ENCODE measurements around the gene MCCD1.
"Not testable (repeated sequence)": the region's sequence is repeated elsewhere in the genome, so short reads cannot be mapped to it uniquely, and the experiment has no call there.

MCCD1 gene

GRCh38 chr6:31546958-31547726 is 18.4 kb downstream of the MCCD1 start, which contains the start of gene NFKBIL1:
TSS of gene NFKBIL1 (plus strand) at chr6:31547608. CDS start at chr6:31547695, 87 bp downstream.
- H3K27ac ChIP-seq (ENCODE audit: low read length): peak within 1 kb of the TSS; percentile 70
- no peaks in the 10 kb centered on the region for H3K9me3 ChIP-seq (ENCODE audit: control insufficient read depth, low read depth, low read length)
- H3K36me3 ChIP-seq (ENCODE audit: control insufficient read depth, low read depth, low read length): peaks cover 18% of the 10 kb centered on the region
- H3K4me3 ChIP-seq (ENCODE audit: low read length): peak within 1 kb of the TSS; percentile 87
- H3K27me3 ChIP-seq (ENCODE audit: control insufficient read depth, insufficient read depth, low read length): no peaks in the 10 kb centered on the region
- H3K4me1 ChIP-seq (ENCODE audit: control insufficient read depth, low read depth, low read length): peaks cover 8% of the 10 kb centered on the region
- peak within 1 kb of the TSS; percentile 79 for H3K9ac ChIP-seq (ENCODE audit: low read length)

- H3K27ac ChIP-seq (ENCODE audit: low read length): peak overlapping the region; percentile 37
- peaks cover 18% of the 10 kb centered on the region for H3K36me3 ChIP-seq (ENCODE audit: control insufficient read depth, low read depth, low read length)
- peak overlapping the region; percentile 87 for H3K4me3 ChIP-seq (ENCODE audit: low read length)
Measured at GRCh38 chr6:31547727-31548543, 19.2 kb downstream of the MCCD1 start.

GRCh38 chr6:31548544-31548873 is 19.7 kb downstream of the MCCD1 start:
- no peak overlapping the region for H3K27ac ChIP-seq (ENCODE audit: low read length)
- no peak overlapping the region for H3K9ac ChIP-seq (ENCODE audit: low read length)
- peaks cover 18% of the 10 kb centered on the region for H3K36me3 ChIP-seq (ENCODE audit: control insufficient read depth, low read depth, low read length)
- peaks cover 5% of the 10 kb centered on the region for H3K4me1 ChIP-seq (ENCODE audit: control insufficient read depth, low read depth, low read length)
- H3K27me3 ChIP-seq (ENCODE audit: control insufficient read depth, insufficient read depth, low read length): no peaks in the 10 kb centered on the region
- no peaks in the 10 kb centered on the region for H3K9me3 ChIP-seq (ENCODE audit: control insufficient read depth, low read depth, low read length)
- H3K4me3 ChIP-seq (ENCODE audit: low read length): no peak overlapping the region

More at GRCh38 chr6:31547727-31548543, 19.2 kb downstream of the MCCD1 start:
- Histone ChIP-seq H3K4me1 (ENCODE audit: control insufficient read depth, low read depth, low read length) (peaks cover 8% of the 10 kb centered on the region), H3K9ac (ENCODE audit: low read length) (peak overlapping the region; percentile 63), H3K9me3 (ENCODE audit: control insufficient read depth, low read depth, low read length) (no peaks in the 10 kb centered on the region), H3K27me3 (ENCODE audit: control insufficient read depth, insufficient read depth, low read length) (no peaks in the 10 kb centered on the region)

GRCh38 chr6:31551371-31551770 is 22.6 kb downstream of the MCCD1 start:
- peaks cover 25% of the 10 kb centered on the region for H3K36me3 ChIP-seq (ENCODE audit: control insufficient read depth, low read depth, low read length)
- H3K27ac ChIP-seq (ENCODE audit: low read length); H3K9ac ChIP-seq (ENCODE audit: low read length); H3K4me3 ChIP-seq (ENCODE audit: low read length); H3K27me3 ChIP-seq (ENCODE audit: control insufficient read depth, insufficient read depth, low read length); H3K9me3 ChIP-seq (ENCODE audit: control insufficient read depth, low read depth, low read length); H3K4me1 ChIP-seq (ENCODE audit: control insufficient read depth, low read depth, low read length): not testable (repeated sequence)

GRCh38 chr6:31556307-31556706 is 27.5 kb downstream of the MCCD1 start:
- peaks cover 7% of the 10 kb centered on the region for H3K36me3 ChIP-seq (ENCODE audit: control insufficient read depth, low read depth, low read length)

GRCh38 chr6:31557443-31558317 is 28.9 kb downstream of the MCCD1 start:
- Histone ChIP-seq H3K9ac (ENCODE audit: low read length) (no peak overlapping the region), H3K27me3 (ENCODE audit: control insufficient read depth, insufficient read depth, low read length) (no peaks in the 10 kb centered on the region), H3K9me3 (ENCODE audit: control insufficient read depth, low read depth, low read length) (no peaks in the 10 kb centered on the region), H3K4me3 (ENCODE audit: low read length) (no peak overlapping the region), H3K4me1 (ENCODE audit: control insufficient read depth, low read depth, low read length) (no peaks in the 10 kb centered on the region), H3K36me3 (ENCODE audit: control insufficient read depth, low read depth, low read length) (peaks cover 7% of the 10 kb centered on the region), H3K27ac (ENCODE audit: low read length) (no peak overlapping the region)

More at GRCh38 chr6:31556307-31556706, 27.5 kb downstream of the MCCD1 start:
- H3K27ac ChIP-seq (ENCODE audit: low read length): no peak overlapping the region
- H3K27me3 ChIP-seq (ENCODE audit: control insufficient read depth, insufficient read depth, low read length): no peaks in the 10 kb centered on the region
- no peak overlapping the region for H3K9ac ChIP-seq (ENCODE audit: low read length)
- H3K4me3 ChIP-seq (ENCODE audit: low read length): no peak overlapping the region
- no peaks in the 10 kb centered on the region for H3K9me3 ChIP-seq (ENCODE audit: control insufficient read depth, low read depth, low read length)
- H3K4me1 ChIP-seq (ENCODE audit: control insufficient read depth, low read depth, low read length): no peaks in the 10 kb centered on the region

GRCh38 chr6:31558318-31558625 is 29.5 kb downstream of the MCCD1 start:
- no peak overlapping the region for H3K27ac ChIP-seq (ENCODE audit: low read length)
- H3K9me3 ChIP-seq (ENCODE audit: control insufficient read depth, low read depth, low read length): no peaks in the 10 kb centered on the region
- no peak overlapping the region for H3K4me3 ChIP-seq (ENCODE audit: low read length)
- H3K4me1 ChIP-seq (ENCODE audit: control insufficient read depth, low read depth, low read length): no peaks in the 10 kb centered on the region
- peaks cover 7% of the 10 kb centered on the region for H3K36me3 ChIP-seq (ENCODE audit: control insufficient read depth, low read depth, low read length)
- no peaks in the 10 kb centered on the region for H3K27me3 ChIP-seq (ENCODE audit: control insufficient read depth, insufficient read depth, low read length)
- no peak overlapping the region for H3K9ac ChIP-seq (ENCODE audit: low read length)

GRCh38 chr6:31558631-31559500 is 30.1 kb downstream of the MCCD1 start:
- H3K27me3 ChIP-seq (ENCODE audit: control insufficient read depth, insufficient read depth, low read length): no peaks in the 10 kb centered on the region
- H3K9me3 ChIP-seq (ENCODE audit: control insufficient read depth, low read depth, low read length): no peaks in the 10 kb centered on the region
- no peak overlapping the region for H3K9ac ChIP-seq (ENCODE audit: low read length)
- no peak overlapping the region for H3K4me3 ChIP-seq (ENCODE audit: low read length)
- H3K27ac ChIP-seq (ENCODE audit: low read length): no peak overlapping the region
- H3K36me3 ChIP-seq (ENCODE audit: control insufficient read depth, low read depth, low read length): peaks cover 7% of the 10 kb centered on the region
- no peaks in the 10 kb centered on the region for H3K4me1 ChIP-seq (ENCODE audit: control insufficient read depth, low read depth, low read length)

- no peak overlapping the region for H3K4me3 ChIP-seq (ENCODE audit: low read length)
- no peaks in the 10 kb centered on the region for H3K4me1 ChIP-seq (ENCODE audit: control insufficient read depth, low read depth, low read length)
- no peak overlapping the region for H3K9ac ChIP-seq (ENCODE audit: low read length)
- H3K9me3 ChIP-seq (ENCODE audit: control insufficient read depth, low read depth, low read length): no peaks in the 10 kb centered on the region
- H3K27ac ChIP-seq (ENCODE audit: low read length): no peak overlapping the region
- no peaks in the 10 kb centered on the region for H3K27me3 ChIP-seq (ENCODE audit: control insufficient read depth, insufficient read depth, low read length)
- H3K36me3 ChIP-seq (ENCODE audit: control insufficient read depth, low read depth, low read length): peaks cover 6% of the 10 kb centered on the region
Measured at GRCh38 chr6:31559606-31559957, 30.8 kb downstream of the MCCD1 start.

GRCh38 chr6:31559958-31560696 is 31.4 kb downstream of the MCCD1 start:
- Histone ChIP-seq H3K9me3 (ENCODE audit: control insufficient read depth, low read depth, low read length) (no peaks in the 10 kb centered on the region), H3K27me3 (ENCODE audit: control insufficient read depth, insufficient read depth, low read length) (no peaks in the 10 kb centered on the region), H3K4me3 (ENCODE audit: low read length) (no peak overlapping the region), H3K27ac (ENCODE audit: low read length) (no peak overlapping the region), H3K9ac (ENCODE audit: low read length) (no peak overlapping the region), H3K4me1 (ENCODE audit: control insufficient read depth, low read depth, low read length) (no peaks in the 10 kb centered on the region), H3K36me3 (ENCODE audit: control insufficient read depth, low read depth, low read length) (peaks cover 4% of the 10 kb centered on the region)

All from iPS-18a (cell line).